Measurements from ENCODE around the gene MZB1. TPM values are rescaled to one million over a fixed set of nuclear protein-coding genes. Genes with fewer than 3 reads are reported as not detected.

MZB1 gene
- total and polyA plus RNA-seq, 2 of the 13 experiments (the other 11 are each of a cell fraction or from before 2014, with no cell fraction given) = 0.31 to 0.40 TPM

DNA sequence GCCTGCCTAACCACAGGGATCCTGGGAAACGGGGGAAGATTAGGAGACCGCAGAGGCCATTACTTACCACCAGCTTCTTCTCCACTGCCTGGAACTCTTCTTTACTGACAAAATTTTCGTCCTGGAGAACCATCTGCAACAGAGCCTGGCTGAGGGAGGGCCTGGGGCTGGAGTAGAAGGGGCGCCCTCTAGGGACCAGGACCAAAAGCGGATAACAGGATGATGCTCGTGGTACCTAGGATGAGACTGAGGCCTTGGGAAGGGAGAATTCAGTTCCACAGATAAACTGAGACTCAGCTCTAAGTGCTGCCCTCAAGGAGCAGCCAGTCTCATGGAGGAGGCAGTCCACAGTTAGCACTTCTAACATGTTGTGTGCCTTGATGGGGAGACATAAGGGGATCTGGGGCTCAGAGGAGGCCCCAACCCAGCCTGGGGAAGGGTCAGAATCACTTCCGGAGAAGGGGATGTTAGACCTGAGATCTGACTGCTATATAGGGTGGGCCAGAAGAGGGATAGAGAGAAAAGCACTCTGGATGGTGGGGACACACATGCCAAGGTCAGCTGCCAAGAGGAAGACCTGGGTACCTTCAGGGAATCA, 12.9 kb upstream of the MZB1 start:
- no TSS peak for BruUV-seq (replicated peaks)
- in situ Hi-C loops (cut with HindIII; ENCODE audit: extremely low pct_ligation_motif_present, low pct_unique_long_range_greater_than_20kb) (no loop called here), intact Hi-C loops (cut with micrococcal nuclease; ENCODE audit: unreplicated experiment) (loop anchor here (2.0 kb wide), 1 partner anchor 18 kb away; no protein-coding TSS in a partner anchor)
- DNase-seq (ENCODE audit: low spot score) = peak; percentile 49
- Histone ChIP-seq H3K79me2 (ENCODE audit: insufficient read depth, low read length) (peaks cover 2% of the 10 kb centered on the region), H4K20me1 (ENCODE audit: insufficient read depth, low read length) (no peaks in the 10 kb centered on the region; the same call in 1 of the 2 replicates), H3K36me3 (replicated peaks in 1 of 2; ENCODE audit: control insufficient read depth in 1 of 2, insufficient read depth in 2 of 2, low read length in 2 of 2) (no peaks in the 10 kb centered on the region; a peak in 2 of 5 replicates), H2AFZ (ENCODE audit: low read length) (no peak overlapping the region), H3K4me2 (ENCODE audit: low read depth, low read length) (peak overlapping the region; percentile 99), H3K9ac (ENCODE audit: insufficient read depth, low read depth, low read length) (no peak overlapping the region; the same call in 1 of the 2 replicates), H3K4me1 (ENCODE audit: insufficient read depth, low read length) (peaks cover 45% of the 10 kb centered on the region), H3K9me3 (ENCODE audit: low read length) (no peaks in the 10 kb centered on the region), H3K27me3 (ENCODE audit: control insufficient read depth in 1 of 2, insufficient read depth in 2 of 2, low read length in 2 of 2) (no peaks in the 10 kb centered on the region), H3K4me3 (replicated peaks in 1 of 3; ENCODE audit: insufficient read depth in 1 of 3, low read depth in 2 of 3, low read length in 3 of 3) (no peak overlapping the region), H3K27ac (ENCODE audit: extremely low read length, insufficient read depth, low read length) (no peak overlapping the region)
- FAIRE-seq = peak; percentile 15
- ChIA-PET CTCF (ENCODE audit: low intra/inter-chr PET ratio, low total read pairs) (interaction anchor here (1.6 kb wide), 1 partner anchor 17 kb away, joined by 6 read pairs; no protein-coding TSS in a partner anchor), POLR2A (interaction anchor here (0.8 to 1.3 kb wide), 5 partner anchors 8 to 36 kb away, joined by 3 to 4 read pairs (median 3); partner anchors contain the start of gene SLC23A1)
- peak; percentile 46 for ATAC-seq
- WGBS (ENCODE audit: low lambda C conversion rate) = 47% methylated on average over 7 of the region's 7 CpGs
- TF ChIP-seq, protein P1, sequence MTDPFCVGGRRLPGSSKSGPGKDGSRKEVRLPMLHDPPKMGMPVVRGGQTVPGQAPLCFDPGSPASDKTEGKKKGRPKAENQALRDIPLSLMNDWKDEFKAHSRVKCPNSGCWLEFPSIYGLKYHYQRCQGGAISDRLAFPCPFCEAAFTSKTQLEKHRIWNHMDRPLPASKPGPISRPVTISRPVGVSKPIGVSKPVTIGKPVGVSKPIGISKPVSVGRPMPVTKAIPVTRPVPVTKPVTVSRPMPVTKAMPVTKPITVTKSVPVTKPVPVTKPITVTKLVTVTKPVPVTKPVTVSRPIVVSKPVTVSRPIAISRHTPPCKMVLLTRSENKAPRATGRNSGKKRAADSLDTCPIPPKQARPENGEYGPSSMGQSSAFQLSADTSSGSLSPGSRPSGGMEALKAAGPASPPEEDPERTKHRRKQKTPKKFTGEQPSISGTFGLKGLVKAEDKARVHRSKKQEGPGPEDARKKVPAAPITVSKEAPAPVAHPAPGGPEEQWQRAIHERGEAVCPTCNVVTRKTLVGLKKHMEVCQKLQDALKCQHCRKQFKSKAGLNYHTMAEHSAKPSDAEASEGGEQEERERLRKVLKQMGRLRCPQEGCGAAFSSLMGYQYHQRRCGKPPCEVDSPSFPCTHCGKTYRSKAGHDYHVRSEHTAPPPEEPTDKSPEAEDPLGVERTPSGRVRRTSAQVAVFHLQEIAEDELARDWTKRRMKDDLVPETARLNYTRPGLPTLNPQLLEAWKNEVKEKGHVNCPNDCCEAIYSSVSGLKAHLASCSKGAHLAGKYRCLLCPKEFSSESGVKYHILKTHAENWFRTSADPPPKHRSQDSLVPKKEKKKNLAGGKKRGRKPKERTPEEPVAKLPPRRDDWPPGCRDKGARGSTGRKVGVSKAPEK (CRISPR knock-in tag; IDR thresholded peaks at IDR 0.05; ENCODE audit: borderline replicate concordance) = no peak
- TF ChIP-seq ZBTB38 (CRISPR knock-in tag; IDR thresholded peaks at IDR 0.05) (0 out of 2 replicates have a peak, but pooled peaks have one; percentile 46), MEIS1 (CRISPR knock-in tag; IDR thresholded peaks at IDR 0.05; ENCODE audit: borderline replicate concordance) (0 out of 2 replicates have a peak, but pooled peaks have one; percentile 4), DNMT1 (CRISPR knock-in tag; IDR thresholded peaks at IDR 0.05) (no peak), MAF1 (CRISPR knock-in tag; IDR thresholded peaks at IDR 0.05; ENCODE audit: borderline replicate concordance) (no peak)
- TF ChIP-seq, protein P2, sequence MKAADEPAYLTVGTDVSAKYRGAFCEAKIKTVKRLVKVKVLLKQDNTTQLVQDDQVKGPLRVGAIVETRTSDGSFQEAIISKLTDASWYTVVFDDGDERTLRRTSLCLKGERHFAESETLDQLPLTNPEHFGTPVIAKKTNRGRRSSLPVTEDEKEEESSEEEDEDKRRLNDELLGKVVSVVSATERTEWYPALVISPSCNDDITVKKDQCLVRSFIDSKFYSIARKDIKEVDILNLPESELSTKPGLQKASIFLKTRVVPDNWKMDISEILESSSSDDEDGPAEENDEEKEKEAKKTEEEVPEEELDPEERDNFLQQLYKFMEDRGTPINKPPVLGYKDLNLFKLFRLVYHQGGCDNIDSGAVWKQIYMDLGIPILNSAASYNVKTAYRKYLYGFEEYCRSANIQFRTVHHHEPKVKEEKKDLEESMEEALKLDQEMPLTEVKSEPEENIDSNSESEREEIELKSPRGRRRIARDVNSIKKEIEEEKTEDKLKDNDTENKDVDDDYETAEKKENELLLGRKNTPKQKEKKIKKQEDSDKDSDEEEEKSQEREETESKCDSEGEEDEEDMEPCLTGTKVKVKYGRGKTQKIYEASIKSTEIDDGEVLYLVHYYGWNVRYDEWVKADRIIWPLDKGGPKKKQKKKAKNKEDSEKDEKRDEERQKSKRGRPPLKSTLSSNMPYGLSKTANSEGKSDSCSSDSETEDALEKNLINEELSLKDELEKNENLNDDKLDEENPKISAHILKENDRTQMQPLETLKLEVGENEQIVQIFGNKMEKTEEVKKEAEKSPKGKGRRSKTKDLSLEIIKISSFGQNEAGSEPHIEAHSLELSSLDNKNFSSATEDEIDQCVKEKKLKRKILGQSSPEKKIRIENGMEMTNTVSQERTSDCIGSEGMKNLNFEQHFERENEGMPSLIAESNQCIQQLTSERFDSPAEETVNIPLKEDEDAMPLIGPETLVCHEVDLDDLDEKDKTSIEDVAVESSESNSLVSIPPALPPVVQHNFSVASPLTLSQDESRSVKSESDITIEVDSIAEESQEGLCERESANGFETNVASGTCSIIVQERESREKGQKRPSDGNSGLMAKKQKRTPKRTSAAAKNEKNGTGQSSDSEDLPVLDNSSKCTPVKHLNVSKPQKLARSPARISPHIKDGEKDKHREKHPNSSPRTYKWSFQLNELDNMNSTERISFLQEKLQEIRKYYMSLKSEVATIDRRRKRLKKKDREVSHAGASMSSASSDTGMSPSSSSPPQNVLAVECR (CRISPR knock-in tag; IDR thresholded peaks at IDR 0.05; ENCODE audit: borderline replicate concordance) = no peak
- TF ChIP-seq, protein P3, sequence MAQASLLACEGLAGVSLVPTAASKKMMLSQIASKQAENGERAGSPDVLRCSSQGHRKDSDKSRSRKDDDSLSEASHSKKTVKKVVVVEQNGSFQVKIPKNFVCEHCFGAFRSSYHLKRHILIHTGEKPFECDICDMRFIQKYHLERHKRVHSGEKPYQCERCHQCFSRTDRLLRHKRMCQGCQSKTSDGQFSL (CRISPR knock-in tag; IDR thresholded peaks at IDR 0.05) = no peak
- TF ChIP-seq, protein P4, sequence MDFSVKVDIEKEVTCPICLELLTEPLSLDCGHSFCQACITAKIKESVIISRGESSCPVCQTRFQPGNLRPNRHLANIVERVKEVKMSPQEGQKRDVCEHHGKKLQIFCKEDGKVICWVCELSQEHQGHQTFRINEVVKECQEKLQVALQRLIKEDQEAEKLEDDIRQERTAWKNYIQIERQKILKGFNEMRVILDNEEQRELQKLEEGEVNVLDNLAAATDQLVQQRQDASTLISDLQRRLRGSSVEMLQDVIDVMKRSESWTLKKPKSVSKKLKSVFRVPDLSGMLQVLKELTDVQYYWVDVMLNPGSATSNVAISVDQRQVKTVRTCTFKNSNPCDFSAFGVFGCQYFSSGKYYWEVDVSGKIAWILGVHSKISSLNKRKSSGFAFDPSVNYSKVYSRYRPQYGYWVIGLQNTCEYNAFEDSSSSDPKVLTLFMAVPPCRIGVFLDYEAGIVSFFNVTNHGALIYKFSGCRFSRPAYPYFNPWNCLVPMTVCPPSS (IDR thresholded peaks at IDR 0.05) = no peak
- TF ChIP-seq, protein P5, sequence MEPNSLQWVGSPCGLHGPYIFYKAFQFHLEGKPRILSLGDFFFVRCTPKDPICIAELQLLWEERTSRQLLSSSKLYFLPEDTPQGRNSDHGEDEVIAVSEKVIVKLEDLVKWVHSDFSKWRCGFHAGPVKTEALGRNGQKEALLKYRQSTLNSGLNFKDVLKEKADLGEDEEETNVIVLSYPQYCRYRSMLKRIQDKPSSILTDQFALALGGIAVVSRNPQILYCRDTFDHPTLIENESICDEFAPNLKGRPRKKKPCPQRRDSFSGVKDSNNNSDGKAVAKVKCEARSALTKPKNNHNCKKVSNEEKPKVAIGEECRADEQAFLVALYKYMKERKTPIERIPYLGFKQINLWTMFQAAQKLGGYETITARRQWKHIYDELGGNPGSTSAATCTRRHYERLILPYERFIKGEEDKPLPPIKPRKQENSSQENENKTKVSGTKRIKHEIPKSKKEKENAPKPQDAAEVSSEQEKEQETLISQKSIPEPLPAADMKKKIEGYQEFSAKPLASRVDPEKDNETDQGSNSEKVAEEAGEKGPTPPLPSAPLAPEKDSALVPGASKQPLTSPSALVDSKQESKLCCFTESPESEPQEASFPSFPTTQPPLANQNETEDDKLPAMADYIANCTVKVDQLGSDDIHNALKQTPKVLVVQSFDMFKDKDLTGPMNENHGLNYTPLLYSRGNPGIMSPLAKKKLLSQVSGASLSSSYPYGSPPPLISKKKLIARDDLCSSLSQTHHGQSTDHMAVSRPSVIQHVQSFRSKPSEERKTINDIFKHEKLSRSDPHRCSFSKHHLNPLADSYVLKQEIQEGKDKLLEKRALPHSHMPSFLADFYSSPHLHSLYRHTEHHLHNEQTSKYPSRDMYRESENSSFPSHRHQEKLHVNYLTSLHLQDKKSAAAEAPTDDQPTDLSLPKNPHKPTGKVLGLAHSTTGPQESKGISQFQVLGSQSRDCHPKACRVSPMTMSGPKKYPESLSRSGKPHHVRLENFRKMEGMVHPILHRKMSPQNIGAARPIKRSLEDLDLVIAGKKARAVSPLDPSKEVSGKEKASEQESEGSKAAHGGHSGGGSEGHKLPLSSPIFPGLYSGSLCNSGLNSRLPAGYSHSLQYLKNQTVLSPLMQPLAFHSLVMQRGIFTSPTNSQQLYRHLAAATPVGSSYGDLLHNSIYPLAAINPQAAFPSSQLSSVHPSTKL (CRISPR knock-in tag; IDR thresholded peaks at IDR 0.05) = 0 out of 2 replicates have a peak, but pooled peaks have one; percentile 22
